Endothelial cell of umbilical vein (primary cell): Measurements from ENCODE around the gene RUNX2. TPM values are rescaled to one million over a fixed set of nuclear protein-coding genes. Genes with fewer than 3 reads are reported as not detected.

Source experiments
- BruUV-seq: library from RNA; stranded (reverse); fragments of 400-500 nt; replicated peaks from 2 replicates; lab custom pipeline; 2021; lab: Mats Ljungman, UMichigan
- CTCF ChIA-PET: fragments of 300-600, 350-600 bp; sonication (Branson Sonifier 250); formaldehyde crosslinking; loops from one replicate; lab custom pipeline; 2021; ENCODE audit warnings: antibody characterized with exemption, inconsistent platforms; lab: Charles Lee
- POLR2A ChIA-PET: fragments of 300-600, 350-600 bp; sonication (Branson Sonifier 250); formaldehyde crosslinking; loops from one replicate; lab custom pipeline; 2021; ENCODE audit warnings: antibody characterized with exemption, inconsistent platforms; lab: Charles Lee
- DNase-seq: peaks from one replicate; pipeline ENCODE4 v3.0.0-alpha.2; 2011; ENCODE audit warnings: low read depth, low spot score
- FAIRE-seq: peaks from 2 replicates; lab custom pipeline; 2011; peaks lifted over from hg19 to GRCh38; lab: Jason Lieb, UNC
- H2AFZ ChIP-seq: 2 replicates; pipeline ENCODE4 v1.6.0; 2012; ENCODE audit warnings: low read depth, low read length, control low read depth, inconsistent platforms
- H3K27ac ChIP-seq: 2 replicates; pipeline ENCODE4 v1.5.1; 2011; ENCODE audit warnings: low read depth, mild to moderate bottlenecking, control low read depth, low read length, moderate library complexity; ENCODE audit not compliant: insufficient read depth
- H3K27me3 ChIP-seq, 2 experiments: 2 replicates each; pipeline versions ENCODE4 v1.6.0 to v1.6.1; 2011; ENCODE audit warnings: low read length in 2 of 2, mixed read lengths in 1 of 2; ENCODE audit not compliant: control insufficient read depth in 2 of 2, insufficient read depth in 2 of 2
- H3K36me3 ChIP-seq, 2 experiments: 2 replicates in 1 of 2; 3 replicates in 1 of 2; pipeline ENCODE4 v1.5.1; 2011; ENCODE audit warnings: low read length in 2 of 2, mild to moderate bottlenecking in 1 of 2, moderate library complexity in 1 of 2; ENCODE audit not compliant: control insufficient read depth in 2 of 2, insufficient read depth in 2 of 2; ENCODE audit errors: extremely low read depth in 1 of 2
- H3K4me1 ChIP-seq: 3 replicates; pipeline ENCODE4 v1.5.1; 2011; ENCODE audit warnings: mild to moderate bottlenecking, low read length; ENCODE audit not compliant: control insufficient read depth, insufficient read depth; ENCODE audit errors: extremely low read depth
- H3K4me2 ChIP-seq: 2 replicates; pipeline ENCODE4 v1.6.1; 2011; ENCODE audit warnings: low read length, control low read depth, mixed read lengths; ENCODE audit not compliant: insufficient read depth
- H3K4me3 ChIP-seq, 3 experiments: fragments of 200-600 bp in 1 of 3; sonication (generic), shearing (Covaris generic) in 1 of 3; replicated peaks in 1 of 3; 2 replicates each; pipeline ENCODE4 v1.5.1; 2011 to 2016; ENCODE audit warnings: control low read depth in 3 of 3, low read length in 3 of 3, mild to moderate bottlenecking in 2 of 3, inconsistent platforms in 1 of 3, low read depth in 1 of 3, moderate library complexity in 1 of 3; ENCODE audit not compliant: insufficient read depth in 1 of 3
- H3K79me2 ChIP-seq: 2 replicates; pipeline ENCODE4 v1.6.0; 2012; ENCODE audit warnings: low read length, inconsistent platforms; ENCODE audit not compliant: control insufficient read depth, insufficient read depth
- H3K9ac ChIP-seq: replicated peaks from 2 replicates; pipeline ENCODE3; 2011; ENCODE audit warnings: low read length, control low read depth; ENCODE audit not compliant: insufficient read depth; ENCODE audit errors: extremely low read depth
- H3K9me1 ChIP-seq: replicated peaks from 3 replicates; pipeline ENCODE4 v1.6.0; 2011; ENCODE audit warnings: mild to moderate bottlenecking, low read length; ENCODE audit not compliant: control insufficient read depth, insufficient read depth; ENCODE audit errors: extremely low read depth
- H3K9me3 ChIP-seq: replicated peaks from 2 replicates; pipeline ENCODE4 v1.5.1; 2012; ENCODE audit warnings: low read length, inconsistent platforms; ENCODE audit not compliant: control insufficient read depth, insufficient read depth
- H4K20me1 ChIP-seq: replicated peaks from 2 replicates; pipeline ENCODE3; 2011; ENCODE audit warnings: mild to moderate bottlenecking, low read length; ENCODE audit not compliant: control insufficient read depth, insufficient read depth; ENCODE audit errors: extremely low read depth
- EZH2 ChIP-seq: IDR thresholded peaks from 2 replicates; pipeline ENCODE4 v1.6.1; 2012; ENCODE audit warnings: borderline replicate concordance, low read depth, mild to moderate bottlenecking, moderate library complexity, low read length, inconsistent platforms; ENCODE audit not compliant: severe bottlenecking
- FOS ChIP-seq: IDR thresholded peaks from 2 replicates; pipeline ENCODE4 v1.6.1; 2011; ENCODE audit warnings: mild to moderate bottlenecking, low read length, moderate library complexity, borderline replicate concordance; ENCODE audit not compliant: insufficient read depth
- GATA2 ChIP-seq: IDR thresholded peaks from 2 replicates; pipeline ENCODE4 v1.7.0; 2011; ENCODE audit warnings: low read depth, mild to moderate bottlenecking, moderate library complexity, mixed read lengths, low read length; ENCODE audit not compliant: insufficient read length, insufficient read depth
- MYC ChIP-seq: IDR thresholded peaks from one replicate; pipeline ENCODE4 v1.6.1; 2011; ENCODE audit warnings: mild to moderate bottlenecking, low read depth, low read length
- POLR2A ChIP-seq: IDR thresholded peaks from 2 replicates; pipeline ENCODE4 v1.6.1; 2012; ENCODE audit warnings: low read depth, mild to moderate bottlenecking, control low read depth, low read length
- POLR2AphosphoS5 ChIP-seq: IDR thresholded peaks from 2 replicates; pipeline ENCODE4 v1.6.1; 2012; ENCODE audit warnings: low read depth, mild to moderate bottlenecking, control low read depth, low read length, moderate library complexity; ENCODE audit not compliant: insufficient read depth
- dilution Hi-C: fragments of 300-500 bp; cut with MboI; formaldehyde crosslinking; loops from one replicate; pipeline ENCODE4 v1.15.0; 2019; ENCODE audit warnings: low sequenced_read_pairs; ENCODE audit not compliant: extremely low pct_ligation_motif_present
- intact Hi-C: fragments of 100-400 bp; cut with micrococcal nuclease; formaldehyde crosslinking; loops from one replicate; pipeline ENCODE4 v1.10.0; 2022
- polyA plus RNA-seq, 4 experiments: library from polyadenylated mRNA; depleted of rRNA in 3 of 4; stranded (reverse) in 3 of 4; unstranded in 1 of 4; fragments of >200 nt; gene quantifications; 2 replicates each; pipeline versions ENCODE4 v1.2.1 to v1.2.3, GENCODE V29; 2011 to 2012; ENCODE audit warnings: missing spikeins in 1 of 4
- total RNA-seq: library from RNA; stranded (reverse); gene quantifications from 2 replicates; pipeline ENCODE4 v1.2.3, GENCODE V29; 2021
- TF ChIP-seq, protein P1 (sequence below): IDR thresholded peaks from 2 replicates; pipeline ENCODE4 v1.6.1; 2011; ENCODE audit not compliant: insufficient read depth, insufficient read length
- TF ChIP-seq, protein P2 (sequence below), 2 donors: IDR thresholded peaks; 1 replicate in 1 of 2; 2 replicates in 1 of 2; pipeline ENCODE4 v1.5.1; 2011; ENCODE audit warnings: low read length in 2 of 2, mild to moderate bottlenecking in 2 of 2, moderate library complexity in 2 of 2, control low read depth in 1 of 2, inconsistent platforms in 1 of 2, low read depth in 1 of 2; ENCODE audit not compliant: insufficient read depth in 1 of 2; ENCODE audit errors: extremely low read depth in 1 of 2

The RUNX2 gene
- total and polyA plus RNA-seq, 2 donors (not counting 3 experiments of a cell fraction or from before 2014, with no cell fraction given): 0.06 TPM; not detected in 1

DNA sequence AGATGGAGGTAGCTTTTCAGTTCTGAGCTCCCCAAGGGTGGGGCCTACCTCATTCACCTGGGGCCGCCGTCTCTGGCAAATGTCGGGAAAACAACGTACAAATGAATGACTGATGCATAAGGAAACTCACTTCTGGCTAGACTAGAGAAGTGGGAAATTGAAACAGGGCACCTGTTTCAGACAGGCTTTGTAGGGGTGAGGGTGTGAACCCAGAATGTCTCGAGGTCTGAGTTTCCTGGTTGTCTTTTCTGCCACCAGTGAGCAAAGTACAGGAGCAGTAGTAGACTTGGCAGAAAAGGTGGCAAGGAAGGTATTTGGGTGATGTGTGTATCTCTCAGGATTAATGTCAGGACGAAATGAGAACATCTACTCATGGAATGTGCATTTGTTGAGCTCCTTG lies 379.0 kb downstream of the RUNX2 start:
- ChIA-PET POLR2A (no interaction called here), CTCF (interaction anchor here (1.3 to 1.9 kb wide), 2 partner anchors 7 to 329 kb away, joined by 4 to 9 read pairs; partner anchors contain the start of gene SUPT3H)
- intact Hi-C loops (no loop called here), dilution Hi-C loops (no loop called here)
- Histone ChIP-seq H3K4me3 (no peak overlapping the region), H3K4me2 (no peak overlapping the region), H3K79me2 (no peaks in the 10 kb centered on the region), H3K9me1 (no peaks in the 10 kb centered on the region), H3K4me1 (no peaks in the 10 kb centered on the region), H3K9me3 (no peaks in the 10 kb centered on the region), H4K20me1 (no peaks in the 10 kb centered on the region), H3K27me3 (peaks cover 5 to 8% of the 10 kb centered on the region in 2 experiments), H3K36me3 (no peaks in the 10 kb centered on the region), H2AFZ (no peak overlapping the region), H3K27ac (no peak overlapping the region), H3K9ac (no peak overlapping the region)
- FAIRE-seq: no peak
- TF ChIP-seq MYC (no peak), GATA2 (no peak), EZH2 (no peak), POLR2AphosphoS5 (no peak), FOS (no peak), POLR2A (no peak)
- TF ChIP-seq, protein P1, sequence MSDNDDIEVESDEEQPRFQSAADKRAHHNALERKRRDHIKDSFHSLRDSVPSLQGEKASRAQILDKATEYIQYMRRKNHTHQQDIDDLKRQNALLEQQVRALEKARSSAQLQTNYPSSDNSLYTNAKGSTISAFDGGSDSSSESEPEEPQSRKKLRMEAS: no peak
- TF ChIP-seq, protein P2, sequence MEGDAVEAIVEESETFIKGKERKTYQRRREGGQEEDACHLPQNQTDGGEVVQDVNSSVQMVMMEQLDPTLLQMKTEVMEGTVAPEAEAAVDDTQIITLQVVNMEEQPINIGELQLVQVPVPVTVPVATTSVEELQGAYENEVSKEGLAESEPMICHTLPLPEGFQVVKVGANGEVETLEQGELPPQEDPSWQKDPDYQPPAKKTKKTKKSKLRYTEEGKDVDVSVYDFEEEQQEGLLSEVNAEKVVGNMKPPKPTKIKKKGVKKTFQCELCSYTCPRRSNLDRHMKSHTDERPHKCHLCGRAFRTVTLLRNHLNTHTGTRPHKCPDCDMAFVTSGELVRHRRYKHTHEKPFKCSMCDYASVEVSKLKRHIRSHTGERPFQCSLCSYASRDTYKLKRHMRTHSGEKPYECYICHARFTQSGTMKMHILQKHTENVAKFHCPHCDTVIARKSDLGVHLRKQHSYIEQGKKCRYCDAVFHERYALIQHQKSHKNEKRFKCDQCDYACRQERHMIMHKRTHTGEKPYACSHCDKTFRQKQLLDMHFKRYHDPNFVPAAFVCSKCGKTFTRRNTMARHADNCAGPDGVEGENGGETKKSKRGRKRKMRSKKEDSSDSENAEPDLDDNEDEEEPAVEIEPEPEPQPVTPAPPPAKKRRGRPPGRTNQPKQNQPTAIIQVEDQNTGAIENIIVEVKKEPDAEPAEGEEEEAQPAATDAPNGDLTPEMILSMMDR (IDR thresholded peaks at IDR 0.05; ENCODE audit: extremely low read depth in 1 of 2, insufficient read depth in 1 of 2, low read depth in 1 of 2, low read length in 2 of 2): no peak
- BruUV-seq: no TSS peak
- DNase-seq: no peak
